Body of pancreas (tissue), 4 donors: ENCODE data around the gene EPHB2.

Source experiments
- CTCF ChIP-seq, 7 experiments: fragments of 450-650 bp in 4 of 7; fragments of 200-600 bp in 3 of 7; sonication (generic) in 3 of 7; IDR thresholded peaks; one replicate each; pipeline ENCODE4 v1.5.1; 2016 to 2019; ENCODE audit warnings: antibody characterized with exemption in 7 of 7
- POLR2A ChIP-seq, 3 donors: fragments of 450-650 bp; IDR thresholded peaks; one replicate each; pipeline ENCODE4 v1.6.1; 2016; ENCODE audit warnings: antibody characterized with exemption in 3 of 3, mild to moderate bottlenecking in 2 of 3

GRCh38 chr1:22955146-22955545 is 244.5 kb downstream of the EPHB2 start:
- TF ChIP-seq CTCF (IDR thresholded peaks at IDR 0.05): no peak
- no peak for TF ChIP-seq POLR2A (IDR thresholded peaks at IDR 0.05)
